Measurements from ENCODE around the gene CRNKL1. TPM values are rescaled to one million over a fixed set of nuclear protein-coding genes. Genes with fewer than 3 reads are reported as not detected.

CRNKL1 gene
- total RNA-seq (2021; ENCODE audit: unreplicated experiment) (20.4 TPM), Bru-seq, nascent RNA (percentile 77 among the genes with signal in this experiment), BruChase-seq, experiment 1, labeled RNA remaining after a 6-hour chase (percentile 82 among the genes with signal in this experiment), BruChase-seq, experiment 2, labeled RNA remaining after a 2-hour chase (percentile 79 among the genes with signal in this experiment)
- 9.6 and 12.1 TPM in 2 replicates for polyA plus RNA-seq (2012)
- long read RNA-seq, full-length matches to known transcripts: 65 of 91 reads
- long read RNA-seq, partial matches to known transcripts: 20 of 91 reads
- long read RNA-seq, other reads (novel, unspliced or antisense): 6 of 91 reads

DNA sequence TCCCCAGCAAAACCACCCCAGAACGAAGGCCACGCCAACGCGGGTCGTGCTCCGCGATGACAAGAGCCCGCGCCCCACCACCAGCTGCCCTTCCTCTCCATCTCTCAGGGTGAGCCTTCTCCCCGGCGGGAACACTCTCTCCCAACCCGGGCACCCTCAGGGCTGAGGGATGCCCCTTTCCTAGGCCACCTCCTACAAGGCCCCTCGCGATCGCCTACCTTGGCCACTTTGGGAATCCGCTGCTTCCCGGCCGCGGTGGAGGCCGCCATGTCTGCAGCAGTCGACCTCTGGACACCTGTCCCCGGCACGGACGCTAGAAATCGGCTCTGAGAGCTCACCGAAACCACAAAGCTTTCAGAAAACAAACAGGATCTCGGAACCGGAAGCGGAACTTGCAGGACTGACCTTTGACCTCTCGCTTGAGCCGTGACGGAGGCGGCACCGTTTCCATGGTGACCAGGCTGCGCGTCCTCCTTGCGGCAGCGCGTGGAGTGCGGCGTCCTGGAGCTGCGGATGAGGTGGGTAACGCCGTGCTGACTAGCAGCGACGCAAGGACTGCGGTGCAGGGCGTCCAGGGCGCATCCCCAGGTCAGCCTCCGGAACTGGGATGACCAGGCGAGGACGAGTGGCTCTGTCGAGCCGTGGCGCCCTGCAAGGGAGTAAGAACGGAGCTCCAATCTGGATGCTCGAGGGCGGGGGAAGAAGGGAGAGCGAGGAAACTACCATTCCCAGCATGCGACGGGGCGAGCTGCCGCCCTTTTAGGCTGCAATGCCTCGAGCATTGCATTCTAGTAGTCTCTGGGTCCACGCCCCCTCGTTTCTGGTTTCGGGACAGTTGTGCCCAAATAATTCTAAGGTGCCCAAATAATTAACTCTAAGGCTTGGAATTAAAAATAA lies at the start of gene CRNKL1, which contains the start of gene CFAP61:
Gene CRNKL1 (minus strand): TSS at position 393 of the 897 bp plus-strand sequence. CDS start 124 bp downstream, at position 269.
Gene CFAP61 (plus strand): TSS at position 459 of the 897 bp plus-strand sequence. CDS start 4,122 bp downstream, outside the sequence.
- no TSS peak for BruUV-seq (replicated peaks)
- H3K27ac ChIP-seq (ENCODE audit: low read depth, low read length): peak within 1 kb of the TSS; percentile 68
- H2AFZ ChIP-seq (ENCODE audit: low read depth, low read length, poor library complexity, severe bottlenecking): peak within 1 kb of the TSS; percentile 79
- peaks cover 19 to 23% of the 10 kb centered on the region in 2 experiments for H3K36me3 ChIP-seq (ENCODE audit: control insufficient read depth in 1 of 2, insufficient read depth in 2 of 2, low read length in 2 of 2)
- H3K79me2 ChIP-seq (ENCODE audit: insufficient read depth, low read length): peaks cover 21% of the 10 kb centered on the region
- no peaks in the 10 kb centered on the region for H4K20me1 ChIP-seq (ENCODE audit: insufficient read depth)
- no peaks in the 10 kb centered on the region for H3K9me3 ChIP-seq (ENCODE audit: control insufficient read depth in 1 of 2, insufficient read depth in 1 of 2, low read depth in 1 of 2, low read length in 2 of 2)
- peaks cover 9 to 15% of the 10 kb centered on the region in 2 experiments; a peak in 3 of 4 replicates for H3K4me1 ChIP-seq (ENCODE audit: control insufficient read depth in 1 of 2, insufficient read depth in 2 of 2, low read length in 2 of 2)
- POLR2A ChIA-PET: interaction anchor here (0.8 to 1.5 kb wide), 4 partner anchors 10 to 19 kb away, joined by 3 to 4 read pairs (median 3); no protein-coding TSS in a partner anchor
- H3K9me2 ChIP-seq (ENCODE audit: insufficient read depth): no peaks in the 10 kb centered on the region
- DNase-seq (ENCODE audit: low read depth, low spot score): peak; percentile 94
- no peaks in the 10 kb centered on the region for H3K27me3 ChIP-seq (ENCODE audit: insufficient read depth, low read length)
- peak within 1 kb of the TSS; percentile 81 for H3K4me2 ChIP-seq (ENCODE audit: low read length)
- ATAC-seq: peak; percentile 96
- H3K4me3 ChIP-seq (replicated peaks in 1 of 2; ENCODE audit: low read depth in 1 of 2, low read length in 2 of 2): peak within 1 kb of the TSS; percentile 85 to 95
- CTCF ChIA-PET: interaction anchor here (1.4 kb wide), 1 partner anchor 35 kb away, joined by 6 read pairs; the partner anchor contains the start of gene NAA20
- intact Hi-C loops (cut with micrococcal nuclease): no loop called here
- H3K9ac ChIP-seq (ENCODE audit: low read length): peak within 1 kb of the TSS; percentile 83
- RAD21 ChIA-PET (ENCODE audit: low non-redundant PET in 1 of 2, low total read pairs in 2 of 2, uncharacterized antibody in 2 of 2, unreplicated experiment in 2 of 2): no interaction called here
- TF ChIP-seq TCF7L2 (IDR thresholded peaks at IDR 0.05; ENCODE audit: borderline replicate concordance, extremely low read depth, insufficient read depth, insufficient read length) (peak; percentile 23), JUND (IDR thresholded peaks at IDR 0.05) (no peak), ATF3 (IDR thresholded peaks at IDR 0.05) (no peak), EZH2phosphoT487 (IDR thresholded peaks at IDR 0.05; ENCODE audit: borderline replicate concordance) (no peak), EZH2 (IDR thresholded peaks at IDR 0.05) (no peak), ZNF274 (IDR thresholded peaks at IDR 0.05; ENCODE audit: low read depth, low read length) (no peak), YY1 (IDR thresholded peaks at IDR 0.05; ENCODE audit: extremely low read depth, insufficient replicate concordance, low read depth, low read length) (peak; percentile 21), CEBPB (IDR thresholded peaks at IDR 0.05; ENCODE audit: low read depth) (no peak), SRF (IDR thresholded peaks at IDR 0.05; ENCODE audit: low read depth) (no peak), SIN3A (IDR thresholded peaks at IDR 0.05; ENCODE audit: low read depth) (peak; percentile 95), POLR2AphosphoS5 (IDR thresholded peaks at IDR 0.05; ENCODE audit: low read depth, low read length) (peak; percentile 65), CBX3 (IDR thresholded peaks at IDR 0.05; ENCODE audit: low read depth) (0 out of 2 replicates have a peak, but pooled peaks have one; percentile 19), EGR1 (IDR thresholded peaks at IDR 0.05; ENCODE audit: low read depth) (peak; percentile 66; the same call in 1 of the 2 replicates), ELF1 (IDR thresholded peaks at IDR 0.05; ENCODE audit: borderline replicate concordance, low read depth) (peak; percentile 60), POLR2A (IDR thresholded peaks at IDR 0.05; ENCODE audit: borderline replicate concordance, extremely low read depth, insufficient read depth, insufficient read length) (peak; percentile 54), RAD21 (IDR thresholded peaks at IDR 0.05; ENCODE audit: low read depth) (no peak), FOSL1 (IDR thresholded peaks at IDR 0.05; ENCODE audit: low read depth) (no peak), ZBTB33 (IDR thresholded peaks at IDR 0.05; ENCODE audit: extremely low read depth, insufficient replicate concordance, low read length) (no peak), SP1 (IDR thresholded peaks at IDR 0.05; ENCODE audit: low read depth) (peak; percentile 51)
- TF ChIP-seq, protein P1, sequence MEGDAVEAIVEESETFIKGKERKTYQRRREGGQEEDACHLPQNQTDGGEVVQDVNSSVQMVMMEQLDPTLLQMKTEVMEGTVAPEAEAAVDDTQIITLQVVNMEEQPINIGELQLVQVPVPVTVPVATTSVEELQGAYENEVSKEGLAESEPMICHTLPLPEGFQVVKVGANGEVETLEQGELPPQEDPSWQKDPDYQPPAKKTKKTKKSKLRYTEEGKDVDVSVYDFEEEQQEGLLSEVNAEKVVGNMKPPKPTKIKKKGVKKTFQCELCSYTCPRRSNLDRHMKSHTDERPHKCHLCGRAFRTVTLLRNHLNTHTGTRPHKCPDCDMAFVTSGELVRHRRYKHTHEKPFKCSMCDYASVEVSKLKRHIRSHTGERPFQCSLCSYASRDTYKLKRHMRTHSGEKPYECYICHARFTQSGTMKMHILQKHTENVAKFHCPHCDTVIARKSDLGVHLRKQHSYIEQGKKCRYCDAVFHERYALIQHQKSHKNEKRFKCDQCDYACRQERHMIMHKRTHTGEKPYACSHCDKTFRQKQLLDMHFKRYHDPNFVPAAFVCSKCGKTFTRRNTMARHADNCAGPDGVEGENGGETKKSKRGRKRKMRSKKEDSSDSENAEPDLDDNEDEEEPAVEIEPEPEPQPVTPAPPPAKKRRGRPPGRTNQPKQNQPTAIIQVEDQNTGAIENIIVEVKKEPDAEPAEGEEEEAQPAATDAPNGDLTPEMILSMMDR (IDR thresholded peaks at IDR 0.05 in 2 of 3, conservative IDR thresholded peaks at IDR 0.05 in 1 of 3; ENCODE audit: borderline replicate concordance in 1 of 3, insufficient read depth in 1 of 3, low read depth in 2 of 3, low read length in 2 of 3): no peak
- TF ChIP-seq, protein P2, sequence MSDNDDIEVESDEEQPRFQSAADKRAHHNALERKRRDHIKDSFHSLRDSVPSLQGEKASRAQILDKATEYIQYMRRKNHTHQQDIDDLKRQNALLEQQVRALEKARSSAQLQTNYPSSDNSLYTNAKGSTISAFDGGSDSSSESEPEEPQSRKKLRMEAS (IDR thresholded peaks at IDR 0.05): peak; percentile 97
